ENCODE measurements around the gene ADCYAP1.

Gene ADCYAP1

DNA sequence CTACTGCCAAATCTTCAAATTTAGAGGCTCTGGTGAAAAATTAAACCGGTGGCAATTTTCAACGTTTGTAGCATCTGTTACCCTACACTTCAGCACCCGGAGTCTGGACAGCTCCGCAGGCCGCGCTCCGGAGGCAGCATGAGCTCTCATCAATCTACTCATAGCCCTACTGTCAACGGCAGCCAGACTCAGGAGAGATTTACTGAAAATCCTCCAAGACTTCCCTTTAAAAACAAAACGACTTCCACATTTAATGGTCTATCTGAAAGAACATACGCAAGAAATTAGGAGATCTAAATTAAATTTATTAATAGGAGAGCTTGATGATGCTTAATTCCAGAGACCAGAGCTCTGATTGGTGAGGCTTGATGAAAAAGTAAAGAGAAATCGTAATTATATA, 970 bp upstream of the ADCYAP1 start:
- CTCF ChIA-PET = interaction anchor here (1.0 kb wide), 1 partner anchor 17 kb away, joined by 3 read pairs; no protein-coding TSS in a partner anchor
- POLR2A ChIA-PET = no interaction called here
- no peak for DNase-seq (ENCODE audit: extremely low spot score)
- TF ChIP-seq, protein P1, sequence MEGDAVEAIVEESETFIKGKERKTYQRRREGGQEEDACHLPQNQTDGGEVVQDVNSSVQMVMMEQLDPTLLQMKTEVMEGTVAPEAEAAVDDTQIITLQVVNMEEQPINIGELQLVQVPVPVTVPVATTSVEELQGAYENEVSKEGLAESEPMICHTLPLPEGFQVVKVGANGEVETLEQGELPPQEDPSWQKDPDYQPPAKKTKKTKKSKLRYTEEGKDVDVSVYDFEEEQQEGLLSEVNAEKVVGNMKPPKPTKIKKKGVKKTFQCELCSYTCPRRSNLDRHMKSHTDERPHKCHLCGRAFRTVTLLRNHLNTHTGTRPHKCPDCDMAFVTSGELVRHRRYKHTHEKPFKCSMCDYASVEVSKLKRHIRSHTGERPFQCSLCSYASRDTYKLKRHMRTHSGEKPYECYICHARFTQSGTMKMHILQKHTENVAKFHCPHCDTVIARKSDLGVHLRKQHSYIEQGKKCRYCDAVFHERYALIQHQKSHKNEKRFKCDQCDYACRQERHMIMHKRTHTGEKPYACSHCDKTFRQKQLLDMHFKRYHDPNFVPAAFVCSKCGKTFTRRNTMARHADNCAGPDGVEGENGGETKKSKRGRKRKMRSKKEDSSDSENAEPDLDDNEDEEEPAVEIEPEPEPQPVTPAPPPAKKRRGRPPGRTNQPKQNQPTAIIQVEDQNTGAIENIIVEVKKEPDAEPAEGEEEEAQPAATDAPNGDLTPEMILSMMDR (IDR thresholded peaks at IDR 0.05; ENCODE audit: control extremely low read depth, extremely low read depth, low read depth, missing control alignments) = no peak

DNA sequence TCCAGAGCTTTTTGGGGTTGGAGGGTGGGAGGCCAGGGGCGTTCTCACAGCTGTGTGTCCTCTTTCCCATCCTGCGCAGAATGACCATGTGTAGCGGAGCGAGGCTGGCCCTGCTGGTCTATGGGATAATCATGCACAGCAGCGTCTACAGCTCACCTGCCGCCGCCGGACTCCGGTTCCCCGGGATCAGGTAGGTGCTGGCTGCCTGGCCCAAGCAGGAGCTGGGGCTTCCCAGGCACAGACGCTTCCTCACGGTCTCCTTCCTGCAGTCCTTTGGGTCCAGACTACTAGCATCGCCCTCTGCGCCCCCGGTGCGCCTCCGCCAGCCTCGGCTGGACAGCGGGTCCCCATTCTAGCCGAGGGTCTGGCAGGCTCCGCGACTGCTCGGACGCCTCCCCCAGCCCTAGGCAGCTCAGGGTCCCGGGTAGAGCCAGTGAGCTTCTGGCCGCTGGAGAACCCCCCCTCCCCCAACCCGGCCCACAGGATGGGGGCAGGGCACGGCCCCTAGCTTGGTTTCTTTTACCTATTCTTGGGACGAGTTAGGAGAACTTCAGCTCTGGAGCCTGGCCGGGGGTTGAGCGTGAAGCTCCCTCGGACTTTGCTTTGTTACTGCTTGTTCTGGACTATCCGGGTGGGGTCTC, 756 bp downstream of the ADCYAP1 start:
- CTCF ChIA-PET = interaction anchor here (0.9 kb wide), 1 partner anchor 9 kb away, joined by 3 read pairs; no protein-coding TSS in a partner anchor
- TF ChIP-seq, protein P1 (IDR thresholded peaks at IDR 0.05; ENCODE audit: control extremely low read depth, extremely low read depth, low read depth, missing control alignments) = no peak
- POLR2A ChIA-PET = no interaction called here
- no peak for DNase-seq (ENCODE audit: extremely low spot score)

DNA sequence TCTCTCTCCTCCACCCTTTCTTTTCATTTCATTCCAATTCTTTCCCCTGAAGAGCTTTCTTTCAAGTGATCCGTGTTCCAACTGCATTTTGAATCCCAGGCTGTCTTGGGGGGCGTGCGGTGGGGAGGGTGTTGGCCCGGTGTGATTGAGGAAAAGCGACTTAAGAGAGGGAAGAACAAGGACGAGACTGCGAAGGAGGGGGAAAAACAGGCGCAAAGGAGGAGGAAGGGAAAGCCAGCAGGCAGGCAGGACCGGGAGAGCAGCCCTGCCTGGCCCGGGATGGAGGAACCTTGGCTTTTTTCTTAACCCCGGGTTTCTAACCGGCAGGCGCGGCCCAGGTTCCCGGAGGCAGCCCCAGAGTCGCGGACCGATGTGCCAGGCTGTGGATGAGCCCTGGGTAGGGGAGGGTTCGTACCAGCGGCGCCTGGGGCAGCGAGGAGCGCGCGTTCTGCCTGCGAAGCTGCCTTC, 1.3 kb downstream of the ADCYAP1 start:
- no peak for DNase-seq (ENCODE audit: extremely low spot score)
- CTCF ChIA-PET = interaction anchor here (0.9 kb wide), 1 partner anchor 9 kb away, joined by 3 read pairs; no protein-coding TSS in a partner anchor
- POLR2A ChIA-PET = no interaction called here
- TF ChIP-seq, protein P1 (IDR thresholded peaks at IDR 0.05; ENCODE audit: control extremely low read depth, extremely low read depth, low read depth, missing control alignments) = no peak

DNA sequence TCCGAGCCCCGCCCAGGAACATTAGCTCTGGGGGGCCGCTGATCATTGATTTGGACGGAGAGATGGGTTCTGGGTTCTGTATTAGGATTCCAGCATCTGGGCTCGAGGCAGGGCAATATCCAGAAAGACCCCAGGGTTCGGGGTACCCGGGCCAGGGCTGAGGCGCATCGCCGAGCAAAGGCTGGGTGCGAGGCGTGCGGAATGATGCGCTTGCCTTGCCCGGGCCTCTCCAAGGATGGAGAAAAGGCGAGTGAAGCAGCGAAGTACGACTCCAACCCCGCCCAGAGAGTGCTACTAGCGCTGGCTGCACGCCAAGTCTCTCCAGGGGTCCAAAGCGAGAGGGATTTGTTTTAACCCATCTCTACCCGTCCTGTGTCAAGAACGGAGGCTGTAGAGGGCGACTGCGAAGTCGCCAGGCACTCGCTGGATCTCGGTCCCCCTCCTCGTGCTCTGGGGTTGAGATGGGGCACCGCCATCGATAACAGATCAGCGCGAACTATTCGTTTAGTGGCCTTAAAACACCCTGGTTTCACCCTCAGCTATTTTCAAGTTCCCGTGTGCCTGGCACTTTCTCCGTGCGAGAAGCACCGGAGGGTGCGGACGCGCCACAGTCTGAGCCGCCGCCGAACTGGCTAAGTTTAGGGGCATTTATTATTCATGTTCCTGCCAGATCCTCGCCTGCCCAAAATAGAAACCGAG, 1.9 kb downstream of the ADCYAP1 start:
- no peak for DNase-seq (ENCODE audit: extremely low spot score)
- CTCF ChIA-PET = no interaction called here
- POLR2A ChIA-PET = no interaction called here
- TF ChIP-seq, protein P1 (IDR thresholded peaks at IDR 0.05; ENCODE audit: control extremely low read depth, extremely low read depth, low read depth, missing control alignments) = no peak

DNA sequence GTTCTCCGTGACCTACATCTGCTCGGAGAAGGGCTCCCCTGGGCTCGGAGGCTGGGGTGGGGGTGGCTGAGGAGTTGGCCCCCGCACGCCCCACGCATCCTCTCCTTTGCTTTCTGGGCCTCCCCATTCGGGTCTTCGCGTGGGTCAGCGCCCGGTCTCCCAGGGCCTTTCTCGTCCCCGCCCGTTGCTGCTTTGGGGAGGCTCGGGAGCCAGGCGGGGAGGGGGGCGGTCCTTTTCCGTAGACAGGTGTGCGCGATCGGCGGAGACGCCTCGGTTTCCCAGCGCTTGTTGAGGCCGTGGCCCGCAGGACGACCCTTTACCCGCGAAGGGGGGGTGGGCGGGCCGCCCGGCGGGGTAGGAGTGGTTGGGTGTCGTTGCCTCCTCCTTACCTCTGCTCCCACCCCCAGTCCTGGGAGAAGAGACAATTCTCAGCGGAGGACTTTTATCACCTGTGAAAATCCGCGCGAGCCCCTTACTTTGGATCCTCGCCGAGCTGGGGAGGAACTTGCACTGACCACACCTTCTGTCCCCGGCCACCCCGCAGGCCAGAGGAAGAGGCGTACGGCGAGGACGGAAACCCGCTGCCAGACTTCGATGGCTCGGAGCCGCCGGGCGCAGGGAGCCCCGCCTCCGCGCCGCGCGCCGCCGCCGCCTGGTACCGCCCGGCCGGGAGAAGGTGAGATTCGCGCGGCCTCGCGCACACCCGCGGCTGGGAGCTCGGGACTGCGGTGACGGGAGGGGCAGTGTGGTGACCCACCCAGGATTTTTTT, 2.6 kb downstream of the ADCYAP1 start:
- DNase-seq (ENCODE audit: extremely low spot score) = no peak
- TF ChIP-seq, protein P1 (IDR thresholded peaks at IDR 0.05; ENCODE audit: control extremely low read depth, extremely low read depth, low read depth, missing control alignments) = no peak
- POLR2A ChIA-PET = no interaction called here
- CTCF ChIA-PET = no interaction called here

DNA sequence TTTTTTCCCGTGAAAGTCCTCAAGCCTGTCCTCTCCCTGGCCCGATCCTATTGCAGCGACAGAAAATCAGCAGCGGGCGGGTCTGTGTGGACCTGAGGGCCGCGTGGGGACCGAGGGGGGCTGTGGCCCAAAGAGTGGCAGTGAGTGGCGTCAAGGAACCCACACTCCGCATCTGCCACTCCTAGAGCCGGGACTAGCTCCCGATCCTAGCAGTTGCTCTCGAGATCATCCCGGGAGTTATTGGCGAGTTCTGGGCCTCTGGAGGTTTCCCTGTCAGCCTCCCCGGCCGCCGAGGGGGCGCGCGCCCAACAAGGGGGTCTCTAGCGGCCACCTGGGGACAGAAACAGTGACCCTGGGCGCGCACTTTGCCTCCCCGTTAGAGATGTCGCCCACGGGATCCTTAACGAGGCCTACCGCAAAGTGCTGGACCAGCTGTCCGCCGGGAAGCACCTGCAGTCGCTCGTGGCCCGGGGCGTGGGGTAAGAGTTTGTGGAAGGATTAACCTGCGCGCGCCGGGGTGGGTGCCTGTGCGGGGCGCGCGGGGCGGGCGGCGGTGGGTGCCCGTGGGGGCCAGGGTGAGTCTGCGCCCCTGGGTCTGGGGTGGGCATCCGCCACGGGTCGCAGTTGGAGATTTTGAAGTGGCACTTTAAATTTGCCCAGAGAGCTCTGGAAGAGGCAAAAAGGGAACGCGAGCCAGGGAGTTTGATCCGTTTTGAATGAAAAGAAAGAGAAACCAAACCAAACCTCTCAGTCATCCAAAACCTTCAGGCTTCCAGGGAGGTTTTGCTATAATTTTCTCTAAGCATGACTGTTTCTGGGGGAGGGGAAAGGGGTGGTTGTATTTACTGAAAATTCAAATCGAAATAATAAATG, 3.5 kb downstream of the ADCYAP1 start:
- POLR2A ChIA-PET = no interaction called here
- DNase-seq (ENCODE audit: extremely low spot score) = no peak
- TF ChIP-seq, protein P1 (IDR thresholded peaks at IDR 0.05; ENCODE audit: control extremely low read depth, extremely low read depth, low read depth, missing control alignments) = no peak
- CTCF ChIA-PET = no interaction called here
